Naive thymus-derived CD4-positive, alpha-beta T cell (primary cell): ENCODE measurements around the gene SEMA3F. TPM values are rescaled to one million over a fixed set of nuclear protein-coding genes. Genes with fewer than 3 reads are reported as not detected.
A peak's percentile ranks its signal among the peaks of the same experiment; 100 is the strongest.

Source experiments
- ATAC-seq: fragments of 150-1000 bp; cut with Tn5 transposase; 2 replicates; pipeline ENCODE4 v1.10.0; 2021; ENCODE audit warnings: mild to moderate bottlenecking, moderate library complexity
- CTCF ChIA-PET: fragments of 350-600 bp; sonication (Branson Sonifier 250); formaldehyde crosslinking; loops from one replicate; lab custom pipeline; 2021; ENCODE audit warnings: antibody characterized with exemption; lab: Charles Lee
- POLR2A ChIA-PET: fragments of 350-600 bp; sonication (Branson Sonifier 250); formaldehyde crosslinking; loops from one replicate; lab custom pipeline; 2021; ENCODE audit warnings: antibody characterized with exemption, inconsistent platforms; lab: Charles Lee
- DNase-seq, 9 donors: peaks; one replicate each; pipeline versions ENCODE4 v3.0.0 to v3.0.0-alpha.2; 2020 to 2022; ENCODE audit warnings: mixed read lengths in 1 of 9
- H3K27ac ChIP-seq: one replicate; pipeline ENCODE4 v1.7.0; 2013; ENCODE audit warnings: mild to moderate bottlenecking, low read depth, low read length, moderate library complexity
- H3K27me3 ChIP-seq, 2 donors: one replicate each; pipeline ENCODE4 v1.7.0; 2013; ENCODE audit warnings: low read length in 2 of 2, mild to moderate bottlenecking in 2 of 2, moderate library complexity in 2 of 2; ENCODE audit not compliant: control insufficient read depth in 2 of 2, insufficient read depth in 2 of 2
- H3K36me3 ChIP-seq, 3 experiments: 1 replicate in 2 of 3; 2 replicates in 1 of 3; pipeline ENCODE4 v1.7.0; 2013; ENCODE audit warnings: low read length in 3 of 3, mild to moderate bottlenecking in 3 of 3, moderate library complexity in 1 of 3; ENCODE audit not compliant: insufficient read depth in 3 of 3, control insufficient read depth in 2 of 3
- H3K4me1 ChIP-seq, 2 donors: one replicate each; pipeline ENCODE4 v1.7.0; 2013; ENCODE audit warnings: low read length in 2 of 2, mild to moderate bottlenecking in 2 of 2, moderate library complexity in 1 of 2; ENCODE audit not compliant: control insufficient read depth in 2 of 2, insufficient read depth in 2 of 2
- H3K4me3 ChIP-seq: 2 replicates; pipeline ENCODE4 v1.7.0; 2013; ENCODE audit warnings: mild to moderate bottlenecking, low read length
- H3K9me3 ChIP-seq, 3 experiments: 1 replicate in 2 of 3; 2 replicates in 1 of 3; pipeline ENCODE4 v1.7.0; 2013; ENCODE audit warnings: low read length in 3 of 3; ENCODE audit not compliant: control insufficient read depth in 2 of 3
- H3K27ac Mint-ChIP-seq, 9 donors: one replicate each; pipeline ENCODE4 v1.8.0; 2020 to 2022; ENCODE audit warnings: mixed read lengths in 9 of 9, mild to moderate bottlenecking in 8 of 9, moderate library complexity in 5 of 9, inconsistent platforms in 2 of 9
- H3K27me3 Mint-ChIP-seq, 5 donors: one replicate each; pipeline ENCODE4 v1.8.0; 2021 to 2022; ENCODE audit warnings: mixed read lengths in 5 of 5, mild to moderate bottlenecking in 1 of 5
- H3K36me3 Mint-ChIP-seq, 5 donors: one replicate each; pipeline ENCODE4 v1.8.0; 2020 to 2022; ENCODE audit warnings: mixed read lengths in 5 of 5, mild to moderate bottlenecking in 3 of 5, inconsistent platforms in 1 of 5
- H3K4me1 Mint-ChIP-seq, 7 donors: one replicate each; pipeline ENCODE4 v1.8.0; 2020 to 2022; ENCODE audit warnings: mixed read lengths in 7 of 7, mild to moderate bottlenecking in 3 of 7, inconsistent platforms in 1 of 7
- H3K4me3 Mint-ChIP-seq, 10 donors: one replicate each; pipeline ENCODE4 v1.8.0; 2020 to 2022; ENCODE audit warnings: mild to moderate bottlenecking in 10 of 10, mixed read lengths in 10 of 10, moderate library complexity in 6 of 10, inconsistent platforms in 2 of 10
- H3K9me3 Mint-ChIP-seq, 11 donors: one replicate each; pipeline ENCODE4 v1.8.0; 2020 to 2022; ENCODE audit warnings: mixed read lengths in 11 of 11, mild to moderate bottlenecking in 4 of 11, inconsistent platforms in 1 of 11, moderate library complexity in 1 of 11
- intact Hi-C, 2 donors: fragments of 100-400 bp; cut with micrococcal nuclease; formaldehyde crosslinking; loops; one replicate each; pipeline ENCODE4 v1.15.1; 2023
- polyA plus RNA-seq, 2 donors: library from polyadenylated mRNA; unstranded; fragments of 300-500 nt; fragmentation: Illumina TruSeq; gene quantifications; one replicate each; pipeline ENCODE4 v1.2.3, GENCODE V29; 2021
- total RNA-seq, 6 experiments: library from RNA in 5 of 6; stranded (reverse) in 5 of 6; gene quantifications; 1 replicate in 5 of 6; 2 replicates in 1 of 6; pipeline ENCODE4 v1.2.3 and lab custom pipeline; 2021 to 2026

SEMA3F gene
- total and polyA plus RNA-seq, 7 experiments from 2014 or later: 0.34 to 1.1 (median 0.69) TPM; not detected in 4

DNA sequence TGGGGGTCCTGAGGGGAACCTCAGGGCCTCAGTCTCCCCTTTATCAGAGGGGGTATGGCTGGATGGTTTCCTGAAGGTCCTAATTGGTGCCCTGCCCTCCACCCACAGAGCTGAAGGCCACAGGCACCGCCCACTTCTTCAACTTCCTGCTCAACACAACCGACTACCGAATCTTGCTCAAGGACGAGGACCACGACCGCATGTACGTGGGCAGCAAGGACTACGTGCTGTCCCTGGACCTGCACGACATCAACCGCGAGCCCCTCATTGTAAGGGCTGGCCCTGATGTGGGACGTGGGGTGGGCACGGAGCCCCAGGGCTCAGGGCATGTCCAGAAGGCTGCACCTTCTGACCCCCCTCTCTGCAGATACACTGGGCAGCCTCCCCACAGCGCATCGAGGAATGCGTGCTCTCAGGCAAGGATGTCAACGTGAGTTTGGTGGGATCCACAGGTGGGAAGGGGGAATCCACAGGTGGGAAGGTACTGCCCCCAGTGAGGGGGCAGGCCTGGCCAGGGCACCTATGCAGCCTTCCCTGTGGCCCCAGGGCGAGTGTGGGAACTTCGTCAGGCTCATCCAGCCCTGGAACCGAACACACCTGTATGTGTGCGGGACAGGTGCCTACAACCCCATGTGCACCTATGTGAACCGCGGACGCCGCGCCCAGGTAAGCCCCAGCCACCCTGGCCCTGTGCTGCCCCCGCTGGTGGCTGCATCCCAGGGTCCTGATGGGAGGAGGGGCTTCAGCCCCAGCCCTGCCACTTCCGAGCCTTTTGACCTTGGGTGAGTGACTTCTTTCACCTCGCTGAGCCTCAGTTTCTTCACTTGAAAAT is 18.8 kb downstream of the SEMA3F start:
- H3K36me3 ChIP-seq: no peaks in the 10 kb centered on the region
- Mint-ChIP-seq H3K4me1 (peaks cover 0 to 4% (median 2%) of the 10 kb centered on the region in 7 donors), H3K9me3 (no peaks in the 10 kb centered on the region), H3K36me3 (no peaks in the 10 kb centered on the region), H3K27ac (peak overlapping the region in 1 of 9 donors; percentile 23), H3K27me3 (no peaks in the 10 kb centered on the region), H3K4me3 (peak overlapping the region in 1 of 10 donors; percentile 33)
- H3K27ac ChIP-seq: no peak overlapping the region
- no peak overlapping the region for H3K4me3 ChIP-seq
- ChIA-PET POLR2A (no interaction called here), CTCF (no interaction called here)
- no peaks in the 10 kb centered on the region for H3K27me3 ChIP-seq
- H3K4me1 ChIP-seq: no peaks in the 10 kb centered on the region
- ATAC-seq (no peak), DNase-seq (no peak)
- no peaks in the 10 kb centered on the region for H3K9me3 ChIP-seq
- intact Hi-C loops: no loop called here

DNA sequence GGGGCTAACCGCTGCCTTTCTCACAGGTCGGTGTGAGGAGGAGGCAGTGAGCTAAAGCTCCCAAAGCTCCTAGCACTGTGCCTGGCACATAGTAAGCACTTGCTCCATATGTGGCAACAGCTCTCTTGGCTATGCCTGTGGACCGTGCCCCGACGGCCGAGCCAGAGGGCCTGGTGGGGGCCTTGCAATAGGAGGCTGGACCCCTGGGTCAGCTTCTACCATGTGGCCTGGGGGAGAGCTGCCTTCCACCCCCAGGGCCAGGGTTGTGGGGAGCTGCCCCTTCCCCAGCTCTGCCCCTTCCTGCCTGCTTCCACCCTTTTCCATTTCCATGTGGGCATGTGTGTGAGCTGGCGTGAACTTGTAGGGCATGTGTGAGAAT is 19.4 kb downstream of the SEMA3F start:
- no peaks in the 10 kb centered on the region for H3K36me3 ChIP-seq
- Mint-ChIP-seq H3K27me3 (no peaks in the 10 kb centered on the region), H3K4me3 (no peak overlapping the region), H3K36me3 (no peaks in the 10 kb centered on the region), H3K27ac (no peak overlapping the region), H3K9me3 (no peaks in the 10 kb centered on the region), H3K4me1 (peaks cover 0 to 4% (median 2%) of the 10 kb centered on the region in 7 donors)
- no peaks in the 10 kb centered on the region for H3K9me3 ChIP-seq
- H3K27ac ChIP-seq: no peak overlapping the region
- no peak for ATAC-seq
- CTCF ChIA-PET: no interaction called here
- H3K27me3 ChIP-seq: no peaks in the 10 kb centered on the region
- intact Hi-C loops: no loop called here
- no peak overlapping the region for H3K4me3 ChIP-seq
- H3K4me1 ChIP-seq: no peaks in the 10 kb centered on the region
- POLR2A ChIA-PET: no interaction called here
- no peak for DNase-seq

DNA sequence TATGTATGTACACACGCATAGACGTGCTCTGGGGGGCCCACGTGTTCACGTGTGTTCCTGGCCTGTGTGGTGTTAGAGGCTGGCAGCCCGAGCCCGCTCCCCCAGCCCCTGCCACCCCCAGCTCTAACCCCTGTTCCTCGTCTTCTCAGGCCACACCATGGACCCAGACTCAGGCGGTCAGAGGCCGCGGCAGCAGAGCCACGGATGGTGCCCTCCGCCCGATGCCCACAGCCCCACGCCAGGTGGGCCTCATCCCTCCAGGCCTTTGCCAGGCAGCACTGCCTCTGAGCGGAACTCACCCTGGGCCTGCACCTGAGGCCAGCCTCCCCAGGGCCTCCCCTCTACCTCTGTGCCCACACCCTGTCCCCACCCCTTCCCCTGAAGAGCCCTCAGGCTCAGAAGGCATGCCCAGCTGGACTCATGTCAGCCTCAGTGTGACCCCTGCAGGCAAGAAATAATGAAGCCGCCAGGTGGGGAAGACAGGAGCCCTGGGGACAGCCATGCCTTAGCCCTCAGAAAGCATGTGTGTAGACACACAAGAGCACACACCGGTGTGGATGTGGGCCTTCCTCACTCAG is 19.9 kb downstream of the SEMA3F start:
- ATAC-seq (no peak), DNase-seq (no peak)
- Mint-ChIP-seq H3K27me3 (no peaks in the 10 kb centered on the region), H3K36me3 (no peaks in the 10 kb centered on the region), H3K4me3 (no peak overlapping the region), H3K4me1 (peaks cover 0 to 6% (median 2%) of the 10 kb centered on the region in 7 donors), H3K27ac (no peak overlapping the region), H3K9me3 (no peaks in the 10 kb centered on the region)
- Histone ChIP-seq H3K9me3 (no peaks in the 10 kb centered on the region), H3K27me3 (no peaks in the 10 kb centered on the region), H3K4me3 (no peak overlapping the region), H3K36me3 (no peaks in the 10 kb centered on the region), H3K27ac (no peak overlapping the region), H3K4me1 (no peaks in the 10 kb centered on the region)
- intact Hi-C loops: no loop called here
- ChIA-PET POLR2A (no interaction called here), CTCF (no interaction called here)

- ChIA-PET CTCF (no interaction called here), POLR2A (no interaction called here)
- Histone ChIP-seq H3K27me3 (no peaks in the 10 kb centered on the region), H3K4me1 (no peaks in the 10 kb centered on the region), H3K4me3 (no peak overlapping the region), H3K36me3 (no peaks in the 10 kb centered on the region), H3K27ac (no peak overlapping the region), H3K9me3 (no peaks in the 10 kb centered on the region)
- Mint-ChIP-seq H3K27ac (no peak overlapping the region), H3K27me3 (no peaks in the 10 kb centered on the region), H3K36me3 (no peaks in the 10 kb centered on the region), H3K4me1 (peaks cover 0 to 6% (median 2%) of the 10 kb centered on the region in 7 donors), H3K9me3 (no peaks in the 10 kb centered on the region), H3K4me3 (no peak overlapping the region)
- ATAC-seq (no peak), DNase-seq (no peak)
- intact Hi-C loops: no loop called here
Measured at GRCh38 chr3:50177346-50177745, 22.2 kb downstream of the SEMA3F start.

DNA sequence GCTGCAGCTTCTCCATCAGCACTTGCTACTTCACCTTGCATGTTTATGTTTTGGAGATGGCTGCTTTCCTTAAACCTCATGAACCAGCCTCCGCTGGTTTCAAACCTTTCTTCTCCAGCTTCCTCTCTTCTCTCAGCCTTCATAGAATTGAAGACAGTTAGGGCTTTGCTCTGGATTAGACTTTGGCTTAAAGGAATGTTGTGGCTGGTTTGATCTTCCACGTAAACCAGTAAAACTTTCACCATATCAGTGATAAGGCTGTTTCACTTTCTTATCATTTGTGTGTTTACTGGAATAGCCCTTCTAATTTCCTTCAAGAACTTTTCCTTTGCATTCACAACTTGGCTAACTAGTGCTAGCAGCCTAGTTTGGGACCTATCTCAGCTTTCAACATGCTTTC is 24.6 kb downstream of the SEMA3F start:
- no peak overlapping the region for H3K4me3 ChIP-seq
- no peak overlapping the region for H3K27ac Mint-ChIP-seq

GRCh38 chr3:50181985-50182384 is 26.9 kb downstream of the SEMA3F start:
- intact Hi-C loops: no loop called here
- H3K27ac Mint-ChIP-seq: peak overlapping the region in 1 of 9 donors; percentile 10
- DNase-seq (no peak), ATAC-seq (no peak)
- Histone ChIP-seq H3K9me3 (no peaks in the 10 kb centered on the region), H3K36me3 (no peaks in the 10 kb centered on the region), H3K27ac (no peak overlapping the region), H3K27me3 (no peaks in the 10 kb centered on the region), H3K4me1 (no peaks in the 10 kb centered on the region), H3K4me3 (no peak overlapping the region)
- POLR2A ChIA-PET: no interaction called here
- peaks cover 0 to 3% (median 0%) of the 10 kb centered on the region in 7 donors for H3K4me1 Mint-ChIP-seq
- no peak overlapping the region for H3K4me3 Mint-ChIP-seq
- no peaks in the 10 kb centered on the region for H3K36me3 Mint-ChIP-seq
- H3K9me3 Mint-ChIP-seq: no peaks in the 10 kb centered on the region
- CTCF ChIA-PET: interaction anchor here (0.9 to 1.3 kb wide), 2 partner anchors 10 to 44 kb away, joined by 3 read pairs; no protein-coding TSS in a partner anchor
- H3K27me3 Mint-ChIP-seq: no peaks in the 10 kb centered on the region

More for the DNA sequence above, 24.6 kb downstream of the SEMA3F start:
- H3K9me3 Mint-ChIP-seq: no peaks in the 10 kb centered on the region
- Histone ChIP-seq H3K9me3 (no peaks in the 10 kb centered on the region), H3K27me3 (no peaks in the 10 kb centered on the region), H3K36me3 (no peaks in the 10 kb centered on the region), H3K27ac (no peak overlapping the region), H3K4me1 (no peaks in the 10 kb centered on the region)
- intact Hi-C loops: no loop called here
- POLR2A ChIA-PET: no interaction called here
- no peak overlapping the region for H3K4me3 Mint-ChIP-seq
- DNase-seq (no peak), ATAC-seq (no peak)
- CTCF ChIA-PET: interaction anchor here (1.2 kb wide), 2 partner anchors 10 to 13 kb away, joined by 3 to 4 read pairs; no protein-coding TSS in a partner anchor
- no peaks in the 10 kb centered on the region for H3K27me3 Mint-ChIP-seq
- peaks cover 0 to 3% (median 0%) of the 10 kb centered on the region in 7 donors for H3K4me1 Mint-ChIP-seq
- no peaks in the 10 kb centered on the region for H3K36me3 Mint-ChIP-seq
